A673 (cell line): ENCODE data around the gene ASPDH. TPM values are rescaled to one million over a fixed set of nuclear protein-coding genes. Genes with fewer than 3 reads are reported as not detected.

Source experiments
- BruUV-seq: library from RNA; stranded (reverse); fragments of 400-500 nt; replicated peaks from 2 replicates; lab custom pipeline; 2021; lab: Mats Ljungman, UMichigan
- CTCF ChIA-PET: fragments of 300-600 bp; sonication (Branson Sonifier 250); formaldehyde crosslinking; loops from one replicate; lab custom pipeline; 2022; ENCODE audit warnings: antibody characterized with exemption; lab: Charles Lee
- POLR2A ChIA-PET: fragments of 300-600 bp; sonication (Branson Sonifier 250); formaldehyde crosslinking; loops from one replicate; lab custom pipeline; 2022; ENCODE audit warnings: antibody characterized with exemption; ENCODE audit not compliant: low non-redundant PET; lab: Charles Lee
- DNase-seq: peaks from one replicate; pipeline ENCODE4 v3.0.0-alpha.2; 2015; ENCODE audit warnings: low spot score
- H3K27ac ChIP-seq: fragments of 200-600 bp; sonication (generic); 2 replicates; pipeline ENCODE4 v1.5.1; 2016; ENCODE audit warnings: mixed run types, low read depth, mild to moderate bottlenecking, mixed read lengths, antibody characterized with exemption, low read length; ENCODE audit not compliant: poor library complexity, severe bottlenecking
- H3K27me3 ChIP-seq: fragments of 200-600 bp; sonication (generic); replicated peaks from 2 replicates; pipeline ENCODE4 v1.6.1; 2017; ENCODE audit warnings: mixed run types, low read depth, mild to moderate bottlenecking, mixed read lengths, antibody characterized with exemption, low read length; ENCODE audit not compliant: insufficient read depth, poor library complexity
- H3K36me3 ChIP-seq: fragments of 200-600 bp; sonication (generic); 2 replicates; pipeline ENCODE4 v1.6.1; 2016; ENCODE audit warnings: mixed run types, mild to moderate bottlenecking, mixed read lengths, antibody characterized with exemption, low read length; ENCODE audit not compliant: insufficient read depth, poor library complexity, severe bottlenecking
- H3K4me1 ChIP-seq: fragments of 200-600 bp; sonication (generic); 2 replicates; pipeline ENCODE4 v1.6.1; 2017; ENCODE audit warnings: mixed run types, mild to moderate bottlenecking, mixed read lengths, antibody characterized with exemption, low read length; ENCODE audit not compliant: insufficient read depth, poor library complexity, severe bottlenecking
- H3K4me3 ChIP-seq: fragments of 200-600 bp; sonication (generic); 2 replicates; pipeline ENCODE4 v1.5.1; 2016; ENCODE audit warnings: low read depth, mixed run types, mild to moderate bottlenecking, mixed read lengths, low read length; ENCODE audit not compliant: poor library complexity, severe bottlenecking
- H3K9me3 ChIP-seq: fragments of 200-600 bp; sonication (generic); 2 replicates; pipeline ENCODE4 v1.6.1; 2016; ENCODE audit warnings: mixed run types, low read depth, mild to moderate bottlenecking, mixed read lengths, antibody characterized with exemption, low read length; ENCODE audit not compliant: poor library complexity, severe bottlenecking
- EZH2 ChIP-seq: fragments of 200-600 bp; sonication (generic); IDR thresholded peaks from 2 replicates; pipeline ENCODE4 v1.6.1; 2017; ENCODE audit warnings: borderline replicate concordance, low read depth, mild to moderate bottlenecking, mixed read lengths, antibody characterized with exemption, low read length; ENCODE audit not compliant: poor library complexity, severe bottlenecking
- intact Hi-C: fragments of 100-400 bp; cut with micrococcal nuclease; formaldehyde crosslinking; loops from one replicate; pipeline ENCODE4 v1.10.0; 2022; ENCODE audit not compliant: unreplicated experiment
- total RNA-seq: library from RNA; stranded (reverse); gene quantifications from 2 replicates; pipeline ENCODE4 v1.2.3, GENCODE V29; 2021
- TF ChIP-seq, protein P1 (sequence below): fragments of 300-800, 200-600 bp; sonication (generic); conservative IDR thresholded peaks from 2 replicates; pipeline ENCODE4 v1.5.1; 2017; ENCODE audit warnings: low read depth, mild to moderate bottlenecking, antibody characterized with exemption, low read length, moderate library complexity, mixed read lengths

The ASPDH gene
- total RNA-seq, 1 experiment from 2014 or later, result 0.45 TPM

DNA sequence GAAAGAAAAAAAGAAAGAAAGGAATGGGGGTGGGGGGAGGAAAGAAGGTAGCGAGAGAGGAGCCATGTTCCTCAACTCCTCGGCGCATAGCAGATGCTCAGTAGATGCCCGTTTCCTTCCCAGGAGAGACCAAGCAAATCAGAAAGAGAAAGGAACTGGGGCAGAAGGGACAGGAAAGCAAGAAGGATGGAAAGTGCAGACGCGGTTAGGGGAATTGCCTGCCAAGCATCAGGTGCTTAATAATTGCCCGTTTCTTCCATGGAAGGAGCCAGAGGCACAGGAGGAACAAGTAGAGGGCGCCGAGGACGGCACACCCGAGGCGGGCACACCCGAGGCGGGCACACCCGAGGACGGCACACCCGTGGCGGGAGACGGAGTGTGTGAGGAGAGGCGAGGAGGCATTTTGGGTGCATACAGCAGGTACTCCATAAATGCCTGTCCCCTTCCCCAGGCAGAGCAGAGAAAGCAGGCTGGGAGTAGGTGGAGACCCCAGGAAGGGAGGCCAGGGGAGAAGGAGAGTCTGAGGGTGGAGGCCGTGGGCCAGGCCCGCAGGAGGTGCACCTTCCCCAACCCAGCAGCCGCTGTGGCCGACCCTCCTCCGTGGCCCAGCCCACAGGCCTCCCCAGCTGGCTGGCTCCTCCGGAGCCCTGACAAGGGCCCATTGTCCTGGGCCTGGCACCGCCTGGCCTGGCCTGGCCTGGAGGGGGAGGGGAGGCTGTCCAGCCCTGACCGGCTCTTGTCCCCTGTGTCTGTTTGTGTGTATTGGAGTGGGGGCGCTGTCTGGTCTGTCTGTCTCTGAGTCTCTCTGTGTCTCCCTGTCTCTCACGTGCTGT is 17.3 kb downstream of the ASPDH start:
- POLR2A ChIA-PET, result no interaction called here
- no peak for DNase-seq
- H3K36me3 ChIP-seq, result no peaks in the 10 kb centered on the region
- intact Hi-C loops, result no loop called here
- peaks cover 64% of the 10 kb centered on the region for H3K27me3 ChIP-seq
- no peak overlapping the region for H3K27ac ChIP-seq
- no peaks in the 10 kb centered on the region for H3K9me3 ChIP-seq
- CTCF ChIA-PET, result no interaction called here
- no TSS peak for BruUV-seq
- no peak for TF ChIP-seq EZH2
- TF ChIP-seq, protein P1, sequence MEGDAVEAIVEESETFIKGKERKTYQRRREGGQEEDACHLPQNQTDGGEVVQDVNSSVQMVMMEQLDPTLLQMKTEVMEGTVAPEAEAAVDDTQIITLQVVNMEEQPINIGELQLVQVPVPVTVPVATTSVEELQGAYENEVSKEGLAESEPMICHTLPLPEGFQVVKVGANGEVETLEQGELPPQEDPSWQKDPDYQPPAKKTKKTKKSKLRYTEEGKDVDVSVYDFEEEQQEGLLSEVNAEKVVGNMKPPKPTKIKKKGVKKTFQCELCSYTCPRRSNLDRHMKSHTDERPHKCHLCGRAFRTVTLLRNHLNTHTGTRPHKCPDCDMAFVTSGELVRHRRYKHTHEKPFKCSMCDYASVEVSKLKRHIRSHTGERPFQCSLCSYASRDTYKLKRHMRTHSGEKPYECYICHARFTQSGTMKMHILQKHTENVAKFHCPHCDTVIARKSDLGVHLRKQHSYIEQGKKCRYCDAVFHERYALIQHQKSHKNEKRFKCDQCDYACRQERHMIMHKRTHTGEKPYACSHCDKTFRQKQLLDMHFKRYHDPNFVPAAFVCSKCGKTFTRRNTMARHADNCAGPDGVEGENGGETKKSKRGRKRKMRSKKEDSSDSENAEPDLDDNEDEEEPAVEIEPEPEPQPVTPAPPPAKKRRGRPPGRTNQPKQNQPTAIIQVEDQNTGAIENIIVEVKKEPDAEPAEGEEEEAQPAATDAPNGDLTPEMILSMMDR, result no peak
- H3K4me3 ChIP-seq, result no peak overlapping the region
- no peaks in the 10 kb centered on the region for H3K4me1 ChIP-seq

DNA sequence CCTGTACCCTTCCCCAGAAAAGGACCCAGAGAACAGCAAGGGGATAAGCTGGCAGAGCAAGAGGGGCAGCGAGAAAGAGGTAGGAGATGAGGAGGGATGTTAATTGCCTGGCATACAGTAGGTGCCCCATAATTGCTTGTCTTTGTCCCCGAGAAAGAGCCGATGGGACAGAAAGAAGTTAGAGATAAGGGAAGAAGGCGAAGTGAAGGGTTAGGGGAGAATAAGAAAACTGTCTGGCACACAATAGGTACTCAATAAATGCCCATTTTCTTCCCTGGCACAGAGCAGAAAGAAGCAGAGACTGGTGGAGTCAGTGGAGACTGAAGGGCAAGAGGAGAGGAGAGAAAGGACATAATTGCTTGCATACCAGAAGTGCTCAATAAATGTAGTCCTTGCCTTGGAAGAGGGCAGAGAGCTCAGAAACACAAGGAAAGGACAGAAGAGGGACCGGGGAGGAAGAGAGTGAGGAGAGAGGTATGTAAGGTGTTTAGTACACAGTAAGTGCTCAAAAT is 18.6 kb downstream of the ASPDH start:
- Histone ChIP-seq H3K9me3 (no peaks in the 10 kb centered on the region), H3K4me3 (no peak overlapping the region), H3K27ac (no peak overlapping the region), H3K27me3 (peaks cover 73% of the 10 kb centered on the region), H3K36me3 (no peaks in the 10 kb centered on the region), H3K4me1 (no peaks in the 10 kb centered on the region)
- intact Hi-C loops, result no loop called here
- BruUV-seq, result no TSS peak
- TF ChIP-seq, protein P1, result no peak
- TF ChIP-seq EZH2, result no peak
- POLR2A ChIA-PET, result no interaction called here
- CTCF ChIA-PET, result no interaction called here
- DNase-seq, result no peak

GRCh38 chr19:50494186-50495019 is 19.3 kb downstream of the ASPDH start:
- no TSS peak for BruUV-seq
- ChIA-PET CTCF (no interaction called here), POLR2A (no interaction called here)
- TF ChIP-seq, protein P1, result no peak
- TF ChIP-seq EZH2, result no peak
- no peaks in the 10 kb centered on the region for H3K36me3 ChIP-seq
- no peak for DNase-seq
- H3K27ac ChIP-seq, result no peak overlapping the region
- intact Hi-C loops, result no loop called here
- H3K9me3 ChIP-seq, result no peaks in the 10 kb centered on the region
- no peak overlapping the region for H3K4me3 ChIP-seq
- no peaks in the 10 kb centered on the region for H3K4me1 ChIP-seq
- peaks cover 70% of the 10 kb centered on the region for H3K27me3 ChIP-seq
